ENCODE measurements around the gene GLT8D2. TPM values are rescaled to one million over a fixed set of nuclear protein-coding genes. Genes with fewer than 3 reads are reported as not detected.
A peak's percentile ranks its signal among the peaks of the same experiment; 100 is the strongest.

GLT8D2 gene
- total and polyA plus RNA-seq, 2 of the 13 experiments (the other 11 are each of a cell fraction or from before 2014, with no cell fraction given): not detected

DNA sequence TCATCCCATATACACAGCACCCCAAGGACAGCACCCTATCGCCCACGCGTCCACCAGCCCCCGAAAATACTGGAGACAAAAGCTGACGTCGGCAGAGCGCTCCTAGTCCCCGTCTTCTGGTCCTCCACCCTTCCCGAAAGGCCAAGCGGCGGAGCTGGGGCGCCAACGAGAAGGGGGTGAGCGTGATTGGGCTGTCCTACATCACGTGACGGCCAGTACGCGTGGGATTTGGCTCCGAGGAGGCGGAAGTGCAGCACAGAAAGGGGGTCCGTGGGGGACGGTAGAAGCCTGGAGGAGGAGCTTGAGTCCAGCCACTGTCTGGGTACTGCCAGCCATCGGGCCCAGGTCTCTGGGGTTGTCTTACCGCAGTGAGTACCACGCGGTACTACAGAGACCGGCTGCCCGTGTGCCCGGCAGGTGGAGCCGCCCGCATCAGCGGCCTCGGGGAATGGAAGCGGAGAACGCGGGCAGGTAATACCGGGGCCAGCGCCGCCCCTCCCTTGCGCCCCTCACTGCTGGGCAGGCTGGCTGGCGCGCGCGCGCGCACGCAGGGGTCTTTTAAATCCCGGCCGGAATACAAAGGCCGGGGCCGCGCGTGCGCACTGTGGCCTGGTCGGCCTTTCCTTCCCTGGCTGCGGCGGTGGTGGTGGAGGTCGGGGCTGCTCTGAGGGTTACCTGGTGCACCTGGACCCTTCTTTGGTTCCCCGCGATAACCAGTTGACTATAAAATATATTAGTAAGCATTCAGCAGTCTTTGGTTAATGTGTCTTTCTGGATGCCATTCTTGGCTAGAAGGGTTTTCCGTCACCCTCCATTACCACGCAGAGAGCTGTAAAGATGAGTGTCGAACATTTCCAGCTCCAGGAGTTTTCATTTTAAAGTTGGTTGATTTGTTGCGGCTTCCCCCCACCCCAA, 84.1 kb downstream of the GLT8D2 start, which contains the start of gene TDG (continued):
- TF ChIP-seq SETDB1 (CRISPR knock-in tag; IDR thresholded peaks at IDR 0.05; ENCODE audit: borderline replicate concordance) (no peak), ZBTB42 (CRISPR knock-in tag; IDR thresholded peaks at IDR 0.05) (0 out of 2 replicates have a peak, but pooled peaks have one; percentile 72), PLRG1 (conservative IDR thresholded peaks at IDR 0.05) (no peak), ZKSCAN5 (CRISPR knock-in tag; IDR thresholded peaks at IDR 0.05) (no peak), PHF5A (CRISPR knock-in tag; IDR thresholded peaks at IDR 0.05; ENCODE audit: low read depth, unreplicated experiment) (peak; percentile 40), SMYD3 (CRISPR knock-in tag; IDR thresholded peaks at IDR 0.05) (peak; percentile 60; the same call in 1 of the 2 replicates), ZNF792 (CRISPR knock-in tag; IDR thresholded peaks at IDR 0.05) (peak; percentile 55; the same call in 1 of the 2 replicates), ZNF383 (CRISPR knock-in tag; IDR thresholded peaks at IDR 0.05; ENCODE audit: borderline replicate concordance) (no peak), POLR2A (IDR thresholded peaks at IDR 0.05; ENCODE audit: insufficient read depth in 1 of 2, low read depth in 2 of 2, low read length in 2 of 2) (peak; percentile 92 to 97), ZNF501 (CRISPR knock-in tag; IDR thresholded peaks at IDR 0.05) (peak; percentile 97), THYN1 (CRISPR knock-in tag; IDR thresholded peaks at IDR 0.05; ENCODE audit: borderline replicate concordance, low read depth) (0 out of 2 replicates have a peak, but pooled peaks have one; percentile 47), ZSCAN30 (CRISPR knock-in tag; IDR thresholded peaks at IDR 0.05) (0 out of 2 replicates have a peak, but pooled peaks have one; percentile 7), HOXA3 (CRISPR knock-in tag; IDR thresholded peaks at IDR 0.05) (peak; percentile 87), GATAD2A (CRISPR knock-in tag; IDR thresholded peaks at IDR 0.05) (peak; percentile 23; the same call in 1 of the 2 replicates), ZNF224 (CRISPR knock-in tag; IDR thresholded peaks at IDR 0.05) (no peak; the same call in 1 of the 2 replicates), ZBTB1 (CRISPR knock-in tag; IDR thresholded peaks at IDR 0.05; ENCODE audit: borderline replicate concordance) (no peak), ZNF569 (CRISPR knock-in tag; IDR thresholded peaks at IDR 0.05; ENCODE audit: borderline replicate concordance) (no peak)
- TF ChIP-seq, protein P1, sequence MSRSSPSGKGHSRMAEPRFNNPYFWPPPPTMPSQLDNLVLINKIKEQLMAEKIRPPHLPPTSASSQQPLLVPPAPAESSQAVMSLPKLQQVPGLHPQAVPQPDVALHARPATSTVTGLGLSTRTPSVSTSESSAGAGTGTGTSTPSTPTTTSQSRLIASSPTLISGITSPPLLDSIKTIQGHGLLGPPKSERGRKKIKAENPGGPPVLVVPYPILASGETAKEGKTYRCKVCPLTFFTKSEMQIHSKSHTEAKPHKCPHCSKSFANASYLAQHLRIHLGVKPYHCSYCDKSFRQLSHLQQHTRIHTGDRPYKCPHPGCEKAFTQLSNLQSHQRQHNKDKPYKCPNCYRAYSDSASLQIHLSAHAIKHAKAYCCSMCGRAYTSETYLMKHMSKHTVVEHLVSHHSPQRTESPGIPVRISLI (CRISPR knock-in tag; IDR thresholded peaks at IDR 0.05; ENCODE audit: borderline replicate concordance): peak; percentile 84; the same call in 1 of the 2 replicates
- TF ChIP-seq, protein P2, sequence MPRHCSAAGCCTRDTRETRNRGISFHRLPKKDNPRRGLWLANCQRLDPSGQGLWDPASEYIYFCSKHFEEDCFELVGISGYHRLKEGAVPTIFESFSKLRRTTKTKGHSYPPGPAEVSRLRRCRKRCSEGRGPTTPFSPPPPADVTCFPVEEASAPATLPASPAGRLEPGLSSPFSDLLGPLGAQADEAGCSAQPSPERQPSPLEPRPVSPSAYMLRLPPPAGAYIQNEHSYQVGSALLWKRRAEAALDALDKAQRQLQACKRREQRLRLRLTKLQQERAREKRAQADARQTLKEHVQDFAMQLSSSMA (CRISPR knock-in tag; IDR thresholded peaks at IDR 0.05): peak; percentile 81; the same call in 1 of the 2 replicates
- TF ChIP-seq, protein P3, sequence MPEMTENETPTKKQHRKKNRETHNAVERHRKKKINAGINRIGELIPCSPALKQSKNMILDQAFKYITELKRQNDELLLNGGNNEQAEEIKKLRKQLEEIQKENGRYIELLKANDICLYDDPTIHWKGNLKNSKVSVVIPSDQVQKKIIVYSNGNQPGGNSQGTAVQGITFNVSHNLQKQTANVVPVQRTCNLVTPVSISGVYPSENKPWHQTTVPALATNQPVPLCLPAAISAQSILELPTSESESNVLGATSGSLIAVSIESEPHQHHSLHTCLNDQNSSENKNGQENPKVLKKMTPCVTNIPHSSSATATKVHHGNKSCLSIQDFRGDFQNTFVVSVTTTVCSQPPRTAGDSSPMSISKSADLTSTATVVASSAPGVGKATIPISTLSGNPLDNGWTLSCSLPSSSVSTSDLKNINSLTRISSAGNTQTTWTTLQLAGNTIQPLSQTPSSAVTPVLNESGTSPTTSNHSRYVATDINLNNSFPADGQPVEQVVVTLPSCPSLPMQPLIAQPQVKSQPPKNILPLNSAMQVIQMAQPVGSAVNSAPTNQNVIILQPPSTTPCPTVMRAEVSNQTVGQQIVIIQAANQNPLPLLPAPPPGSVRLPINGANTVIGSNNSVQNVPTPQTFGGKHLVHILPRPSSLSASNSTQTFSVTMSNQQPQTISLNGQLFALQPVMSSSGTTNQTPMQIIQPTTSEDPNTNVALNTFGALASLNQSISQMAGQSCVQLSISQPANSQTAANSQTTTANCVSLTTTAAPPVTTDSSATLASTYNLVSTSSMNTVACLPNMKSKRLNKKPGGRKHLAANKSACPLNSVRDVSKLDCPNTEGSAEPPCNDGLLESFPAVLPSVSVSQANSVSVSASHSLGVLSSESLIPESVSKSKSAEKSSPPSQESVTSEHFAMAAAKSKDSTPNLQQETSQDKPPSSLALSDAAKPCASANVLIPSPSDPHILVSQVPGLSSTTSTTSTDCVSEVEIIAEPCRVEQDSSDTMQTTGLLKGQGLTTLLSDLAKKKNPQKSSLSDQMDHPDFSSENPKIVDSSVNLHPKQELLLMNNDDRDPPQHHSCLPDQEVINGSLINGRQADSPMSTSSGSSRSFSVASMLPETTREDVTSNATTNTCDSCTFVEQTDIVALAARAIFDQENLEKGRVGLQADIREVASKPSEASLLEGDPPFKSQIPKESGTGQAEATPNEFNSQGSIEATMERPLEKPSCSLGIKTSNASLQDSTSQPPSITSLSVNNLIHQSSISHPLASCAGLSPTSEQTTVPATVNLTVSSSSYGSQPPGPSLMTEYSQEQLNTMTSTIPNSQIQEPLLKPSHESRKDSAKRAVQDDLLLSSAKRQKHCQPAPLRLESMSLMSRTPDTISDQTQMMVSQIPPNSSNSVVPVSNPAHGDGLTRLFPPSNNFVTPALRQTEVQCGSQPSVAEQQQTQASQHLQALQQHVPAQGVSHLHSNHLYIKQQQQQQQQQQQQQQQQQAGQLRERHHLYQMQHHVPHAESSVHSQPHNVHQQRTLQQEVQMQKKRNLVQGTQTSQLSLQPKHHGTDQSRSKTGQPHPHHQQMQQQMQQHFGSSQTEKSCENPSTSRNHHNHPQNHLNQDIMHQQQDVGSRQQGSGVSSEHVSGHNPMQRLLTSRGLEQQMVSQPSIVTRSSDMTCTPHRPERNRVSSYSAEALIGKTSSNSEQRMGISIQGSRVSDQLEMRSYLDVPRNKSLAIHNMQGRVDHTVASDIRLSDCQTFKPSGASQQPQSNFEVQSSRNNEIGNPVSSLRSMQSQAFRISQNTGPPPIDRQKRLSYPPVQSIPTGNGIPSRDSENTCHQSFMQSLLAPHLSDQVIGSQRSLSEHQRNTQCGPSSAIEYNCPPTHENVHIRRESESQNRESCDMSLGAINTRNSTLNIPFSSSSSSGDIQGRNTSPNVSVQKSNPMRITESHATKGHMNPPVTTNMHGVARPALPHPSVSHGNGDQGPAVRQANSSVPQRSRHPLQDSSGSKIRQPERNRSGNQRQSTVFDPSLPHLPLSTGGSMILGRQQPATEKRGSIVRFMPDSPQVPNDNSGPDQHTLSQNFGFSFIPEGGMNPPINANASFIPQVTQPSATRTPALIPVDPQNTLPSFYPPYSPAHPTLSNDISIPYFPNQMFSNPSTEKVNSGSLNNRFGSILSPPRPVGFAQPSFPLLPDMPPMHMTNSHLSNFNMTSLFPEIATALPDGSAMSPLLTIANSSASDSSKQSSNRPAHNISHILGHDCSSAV (CRISPR knock-in tag; IDR thresholded peaks at IDR 0.05; ENCODE audit: borderline replicate concordance): no peak
